HG03432 (cell line): ENCODE data around the gene ATG13.

Experiments used
- ATAC-seq: cut with Tn5 transposase; IDR thresholded peaks from one replicate; pipeline ENCODE4 v1.9.1; 2021; ENCODE audit warnings: mild to moderate bottlenecking, moderate library complexity; ENCODE audit not compliant: unreplicated experiment

ATG13 gene

GRCh38 chr11:46604796-46605195, 12.6 kb upstream of the ATG13 start:
- no peak for ATAC-seq

GRCh38 chr11:46607516-46607915, 9.8 kb upstream of the ATG13 start:
- no peak for ATAC-seq

- no peak for ATAC-seq
Measured at GRCh38 chr11:46609386-46609785, 8.0 kb upstream of the ATG13 start.

- ATAC-seq = no peak
Measured at GRCh38 chr11:46611526-46612304, 5.6 kb upstream of the ATG13 start.

- no peak for ATAC-seq
Measured at GRCh38 chr11:46612326-46612725, 5.0 kb upstream of the ATG13 start.

GRCh38 chr11:46615756-46616155, 1.6 kb upstream of the ATG13 start:
- ATAC-seq = no peak

GRCh38 chr11:46616551-46617133, 711 bp upstream of the ATG13 start:
- no peak for ATAC-seq

- no peak for ATAC-seq
Measured at GRCh38 chr11:46617972-46618314, 590 bp downstream of the ATG13 start.

- ATAC-seq = no peak
Measured at GRCh38 chr11:46618837-46619236, 1.5 kb downstream of the ATG13 start.

GRCh38 chr11:46625406-46625805, 8.1 kb downstream of the ATG13 start:
- no peak for ATAC-seq

GRCh38 chr11:46628961-46629360, 11.6 kb downstream of the ATG13 start:
- no peak for ATAC-seq

GRCh38 chr11:46630237-46630636, 12.9 kb downstream of the ATG13 start:
- ATAC-seq = no peak

- no peak for ATAC-seq
Measured at GRCh38 chr11:46631676-46632075, 14.3 kb downstream of the ATG13 start.

GRCh38 chr11:46632502-46632901, 15.1 kb downstream of the ATG13 start:
- no peak for ATAC-seq

GRCh38 chr11:46633291-46634217, 16.2 kb downstream of the ATG13 start:
- ATAC-seq = no peak

GRCh38 chr11:46635557-46636139, 18.3 kb downstream of the ATG13 start:
- no peak for ATAC-seq

- no peak for ATAC-seq
Measured at GRCh38 chr11:46637546-46637945, 20.2 kb downstream of the ATG13 start.

- no peak for ATAC-seq
Measured at GRCh38 chr11:46639197-46639839, 22.0 kb downstream of the ATG13 start.

- ATAC-seq = no peak
Measured at GRCh38 chr11:46640036-46640788, 22.9 kb downstream of the ATG13 start.

- ATAC-seq = no peak
Measured at GRCh38 chr11:46641639-46642038, 24.3 kb downstream of the ATG13 start.
